NT2/D1 (cell line): Measurements from ENCODE around the gene RAB3C.

ENCODE experiments used
- DNase-seq: peaks from one replicate; pipeline ENCODE4 v3.0.0-alpha.2; 2011; ENCODE audit warnings: low read depth, low spot score
- H3K27me3 ChIP-seq: 2 replicates; pipeline ENCODE4 v1.6.0; 2011; ENCODE audit warnings: mild to moderate bottlenecking; ENCODE audit not compliant: insufficient read length, insufficient read depth
- H3K36me3 ChIP-seq: 2 replicates; pipeline ENCODE4 v1.6.1; 2011; ENCODE audit warnings: mild to moderate bottlenecking, low read length, mixed read lengths; ENCODE audit not compliant: insufficient read depth, insufficient read length
- H3K4me1 ChIP-seq: 2 replicates; pipeline ENCODE4 v1.5.1; 2011; ENCODE audit not compliant: insufficient read depth, insufficient read length
- H3K4me3 ChIP-seq: 2 replicates; pipeline ENCODE4 v1.5.1; 2011; ENCODE audit warnings: low read depth; ENCODE audit not compliant: insufficient read length
- H3K9ac ChIP-seq: 2 replicates; pipeline ENCODE4 v1.6.0; 2011; ENCODE audit warnings: low read depth; ENCODE audit not compliant: insufficient read length
- H3K9me3 ChIP-seq: 2 replicates; pipeline ENCODE4 v1.5.1; 2011; ENCODE audit warnings: mild to moderate bottlenecking, low read length; ENCODE audit not compliant: insufficient read depth
- SUZ12 ChIP-seq: IDR thresholded peaks from 2 replicates; pipeline ENCODE4 v1.6.1; 2011; ENCODE audit not compliant: insufficient read length, insufficient read depth; ENCODE audit errors: extremely low read depth
- YY1 ChIP-seq: IDR thresholded peaks from 2 replicates; pipeline ENCODE4 v1.6.1; 2011; ENCODE audit not compliant: insufficient read length, insufficient read depth
- ZNF274 ChIP-seq: IDR thresholded peaks from 2 replicates; pipeline ENCODE4 v1.6.1; 2011; ENCODE audit warnings: mild to moderate bottlenecking, low read depth, low read length

RAB3C gene

DNA sequence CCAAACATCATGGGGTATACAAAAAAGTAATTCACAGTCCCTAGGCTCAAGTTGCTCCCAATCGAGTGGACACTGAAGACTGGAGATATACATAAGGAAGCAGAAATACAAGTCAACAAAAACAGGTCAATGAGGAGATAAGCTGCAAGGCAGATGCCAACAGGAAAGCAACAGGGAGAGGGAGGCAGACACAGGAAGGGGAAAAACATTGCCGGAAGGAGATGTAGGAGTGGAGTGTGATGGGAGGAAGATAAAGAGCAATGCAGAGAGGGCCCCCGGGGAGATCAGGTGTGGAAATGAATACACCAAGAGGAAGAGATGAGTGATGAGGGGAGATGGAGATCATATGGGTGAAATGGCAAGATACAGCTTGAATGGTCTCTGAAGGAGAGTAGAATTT is 243.0 kb downstream of the RAB3C start:
- no peak for DNase-seq
- no peaks in the 10 kb centered on the region for H3K9me3 ChIP-seq
- H3K27me3 ChIP-seq, result no peaks in the 10 kb centered on the region
- no peaks in the 10 kb centered on the region for H3K36me3 ChIP-seq
- H3K4me1 ChIP-seq, result no peaks in the 10 kb centered on the region
- TF ChIP-seq SUZ12, result no peak
- no peak for TF ChIP-seq ZNF274
- TF ChIP-seq YY1, result no peak
- no peak overlapping the region for H3K9ac ChIP-seq
- no peak overlapping the region for H3K4me3 ChIP-seq

DNA sequence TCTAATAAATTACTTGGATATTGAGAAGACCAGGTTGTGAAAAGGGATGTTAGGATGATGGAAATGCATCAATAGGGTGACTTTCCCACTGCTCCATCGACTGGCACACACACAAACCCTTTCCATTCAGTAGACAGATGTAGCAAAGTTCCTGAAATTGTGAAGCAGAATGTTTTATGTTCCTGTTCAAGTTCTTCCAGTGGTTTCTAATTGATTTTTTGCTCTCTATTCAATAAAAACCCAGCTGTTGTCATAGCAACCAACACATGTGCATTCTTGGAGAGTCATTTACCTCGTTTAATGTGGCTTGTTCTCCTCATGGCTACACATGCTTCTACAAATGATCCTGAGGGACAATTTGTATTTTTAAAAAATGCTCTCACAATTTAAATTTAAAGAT is 244.6 kb downstream of the RAB3C start:
- Histone ChIP-seq H3K4me1 (no peaks in the 10 kb centered on the region), H3K9ac (no peak overlapping the region), H3K9me3 (no peaks in the 10 kb centered on the region), H3K27me3 (no peaks in the 10 kb centered on the region), H3K36me3 (no peaks in the 10 kb centered on the region), H3K4me3 (no peak overlapping the region)
- DNase-seq, result no peak
- no peak for TF ChIP-seq ZNF274
- no peak for TF ChIP-seq YY1
- no peak for TF ChIP-seq SUZ12

DNA sequence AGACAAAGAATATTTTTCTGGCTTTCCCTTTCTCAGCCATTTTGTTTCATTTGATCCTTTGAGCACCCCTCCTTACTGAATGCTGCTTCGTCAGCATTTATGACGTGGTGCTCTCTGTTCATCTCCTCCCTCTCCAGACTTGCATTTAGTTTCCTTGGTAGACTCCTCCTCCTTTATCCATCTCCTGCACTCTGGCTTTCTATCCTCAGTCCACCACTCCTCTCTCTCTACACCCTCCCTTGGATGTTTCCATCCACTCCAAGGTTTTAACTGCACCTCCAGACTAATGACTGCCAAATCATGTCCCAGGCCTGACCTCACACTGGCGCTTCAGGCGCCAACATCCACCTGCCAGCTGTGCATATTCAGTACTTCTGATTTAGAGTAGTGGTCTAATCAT is 245.4 kb downstream of the RAB3C start:
- no peaks in the 10 kb centered on the region for H3K4me1 ChIP-seq
- no peak overlapping the region for H3K9ac ChIP-seq
- TF ChIP-seq ZNF274 (no peak), SUZ12 (no peak), YY1 (no peak)
- H3K4me3 ChIP-seq, result no peak overlapping the region
- no peaks in the 10 kb centered on the region for H3K27me3 ChIP-seq
- no peaks in the 10 kb centered on the region for H3K36me3 ChIP-seq
- no peaks in the 10 kb centered on the region for H3K9me3 ChIP-seq
- no peak for DNase-seq

DNA sequence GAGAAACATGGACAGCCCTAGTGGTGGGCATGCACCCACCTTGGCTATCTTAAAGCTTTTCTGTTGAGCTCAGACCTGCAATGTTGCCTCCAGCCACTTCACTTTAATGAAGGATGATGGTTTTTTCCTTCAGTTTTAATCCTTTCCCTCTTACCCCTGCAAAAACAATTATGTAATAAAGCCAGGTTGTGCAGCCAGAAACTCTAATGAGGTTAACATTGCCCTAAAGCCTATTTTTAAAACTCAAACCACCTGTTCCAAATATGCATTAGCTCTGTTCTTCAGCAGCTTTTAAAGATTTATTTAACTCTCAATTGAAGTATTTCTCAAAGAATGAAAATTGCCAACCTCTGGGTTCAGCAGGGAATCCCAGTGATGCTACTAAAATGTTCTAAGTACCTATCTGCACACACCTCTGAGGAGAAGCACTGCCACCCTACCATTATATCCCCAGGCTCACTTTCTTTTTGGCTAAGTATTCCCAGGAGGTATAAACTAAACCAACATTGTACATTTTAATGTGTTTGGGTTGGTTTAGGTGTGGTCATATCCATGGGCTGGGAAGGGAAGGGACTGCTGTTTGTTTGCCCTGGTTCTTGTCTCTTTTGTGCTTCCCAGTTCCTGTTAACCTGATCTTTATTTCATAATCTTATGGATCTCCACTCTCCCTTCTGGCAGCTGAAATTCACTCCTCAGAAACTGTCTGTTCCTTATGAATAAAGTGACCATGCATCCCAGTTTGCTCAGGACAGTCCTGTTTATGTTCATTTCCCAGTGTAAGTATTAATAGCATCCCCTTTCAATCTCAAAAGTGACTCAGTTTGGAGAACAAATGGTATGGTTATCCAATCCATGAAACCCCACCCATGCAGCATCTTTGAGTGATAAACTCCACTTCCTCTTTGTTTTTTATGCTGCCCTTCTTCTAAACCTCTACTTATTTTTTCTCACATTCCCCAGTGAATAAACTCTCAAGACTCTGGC is 251.7 kb downstream of the RAB3C start:
- DNase-seq, result no peak
- H3K27me3 ChIP-seq, result no peaks in the 10 kb centered on the region
- H3K9ac ChIP-seq, result no peak overlapping the region
- H3K36me3 ChIP-seq, result no peaks in the 10 kb centered on the region
- H3K4me3 ChIP-seq, result no peak overlapping the region
- TF ChIP-seq ZNF274 (no peak), SUZ12 (no peak), YY1 (no peak)
- no peaks in the 10 kb centered on the region for H3K4me1 ChIP-seq
- no peaks in the 10 kb centered on the region for H3K9me3 ChIP-seq

DNA sequence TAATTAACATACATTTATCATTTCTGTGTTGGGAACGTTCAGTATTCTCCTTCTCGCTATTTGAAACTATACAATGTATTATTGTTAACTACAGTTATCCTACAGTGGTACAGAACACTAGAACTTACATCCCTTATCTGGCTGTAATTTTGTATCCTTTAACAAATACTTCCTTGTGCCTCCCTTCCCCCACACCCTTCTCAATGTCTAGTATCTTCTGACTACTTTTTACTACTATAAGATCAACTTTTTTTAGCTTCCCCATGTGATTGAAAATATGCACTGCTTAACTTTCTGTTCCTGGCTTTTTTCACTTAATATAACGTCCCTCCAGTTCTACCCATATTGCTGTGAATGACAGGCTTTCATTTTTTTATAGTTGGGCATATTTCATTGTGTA is 253.5 kb downstream of the RAB3C start:
- H3K9me3 ChIP-seq, result no peaks in the 10 kb centered on the region
- H3K27me3 ChIP-seq, result no peaks in the 10 kb centered on the region
- no peaks in the 10 kb centered on the region for H3K4me1 ChIP-seq
- no peak overlapping the region for H3K4me3 ChIP-seq
- H3K36me3 ChIP-seq, result no peaks in the 10 kb centered on the region
- no peak overlapping the region for H3K9ac ChIP-seq
- no peak for DNase-seq
- TF ChIP-seq ZNF274 (no peak), YY1 (no peak), SUZ12 (no peak)

DNA sequence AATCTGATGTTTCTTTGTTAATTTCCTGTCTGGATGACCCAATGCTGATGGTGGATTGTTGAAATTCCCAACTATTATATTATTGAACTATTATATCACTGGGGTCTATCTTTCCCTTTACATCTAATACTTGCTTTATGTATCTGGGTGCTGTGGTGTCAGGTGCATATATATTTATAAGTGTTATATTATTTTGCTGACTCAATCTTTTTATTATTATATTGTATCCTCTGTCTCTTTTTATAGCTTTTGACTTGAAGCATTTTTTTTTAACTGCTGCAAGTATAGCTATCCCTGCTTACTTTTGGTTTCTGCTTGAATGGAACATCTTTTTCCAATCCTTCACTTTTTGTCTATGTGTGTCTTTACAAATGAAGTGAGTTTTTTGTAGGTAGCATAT is 255.9 kb downstream of the RAB3C start:
- H3K9ac ChIP-seq, result no peak overlapping the region
- H3K9me3 ChIP-seq, result no peaks in the 10 kb centered on the region
- H3K4me1 ChIP-seq, result no peaks in the 10 kb centered on the region
- DNase-seq, result no peak
- no peak overlapping the region for H3K4me3 ChIP-seq
- no peaks in the 10 kb centered on the region for H3K27me3 ChIP-seq
- no peaks in the 10 kb centered on the region for H3K36me3 ChIP-seq
- no peak for TF ChIP-seq SUZ12
- no peak for TF ChIP-seq YY1
- TF ChIP-seq ZNF274, result no peak

DNA sequence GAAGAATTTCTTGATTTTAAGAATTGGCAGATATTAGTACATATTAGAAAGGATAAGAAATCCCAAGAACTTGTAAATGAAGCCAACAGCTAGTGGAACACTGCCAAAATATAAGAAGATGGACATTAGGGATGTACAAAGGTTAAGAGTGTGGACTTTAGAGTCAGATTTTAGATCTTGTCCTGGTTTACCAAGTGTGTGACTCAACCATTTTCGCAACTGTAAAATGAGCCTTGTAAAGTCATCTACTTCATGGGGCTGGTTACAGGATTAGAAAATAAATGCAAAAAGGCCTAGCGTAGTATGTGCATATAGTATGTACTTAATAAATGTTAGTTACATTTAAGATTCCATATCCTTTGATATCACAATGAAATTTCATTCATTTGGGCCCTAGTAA is 260.0 kb downstream of the RAB3C start:
- no peak overlapping the region for H3K9ac ChIP-seq
- H3K9me3 ChIP-seq, result no peaks in the 10 kb centered on the region
- no peak overlapping the region for H3K4me3 ChIP-seq
- TF ChIP-seq YY1 (no peak), SUZ12 (no peak), ZNF274 (no peak)
- H3K4me1 ChIP-seq, result no peaks in the 10 kb centered on the region
- no peak for DNase-seq
- no peaks in the 10 kb centered on the region for H3K36me3 ChIP-seq
- no peaks in the 10 kb centered on the region for H3K27me3 ChIP-seq
